WTC11 (cell line): ENCODE measurements around the gene AOX1. TPM values are rescaled to one million over a fixed set of nuclear protein-coding genes. Genes with fewer than 3 reads are reported as not detected.

Experiments
- ATAC-seq: fragments of 200-7000 bp; cut with Tn5 transposase; 2 replicates; pipeline ENCODE4 v1.10.0; 2021; ENCODE audit warnings: mild to moderate bottlenecking, moderate library complexity
- CTCF ChIA-PET: fragments of 300-600 bp; sonication (Branson Sonifier 250); formaldehyde crosslinking; loops from one replicate; lab custom pipeline; 2021; ENCODE audit warnings: antibody characterized with exemption; lab: Charles Lee
- POLR2A ChIA-PET: fragments of 350-600 bp; sonication (Branson Sonifier 250); formaldehyde crosslinking; loops from one replicate; lab custom pipeline; 2021; ENCODE audit warnings: antibody characterized with exemption; lab: Charles Lee
- DNase-seq: peaks from one replicate; pipeline ENCODE4 v3.0.0; 2021; ENCODE audit warnings: low spot score
- H3K27ac Mint-ChIP-seq: 2 replicates; pipeline ENCODE4 v1.8.0; 2021; ENCODE audit warnings: mixed read lengths
- H3K27me3 Mint-ChIP-seq: 2 replicates; pipeline ENCODE4 v1.8.0; 2021; ENCODE audit warnings: low read depth, mild to moderate bottlenecking, moderate library complexity, mixed read lengths
- H3K36me3 Mint-ChIP-seq: 2 replicates; pipeline ENCODE4 v1.8.0; 2021; ENCODE audit warnings: mixed read lengths
- H3K4me1 Mint-ChIP-seq: 2 replicates; pipeline ENCODE4 v1.8.0; 2022; ENCODE audit warnings: mixed read lengths
- H3K4me3 Mint-ChIP-seq: 2 replicates; pipeline ENCODE4 v1.8.0; 2021; ENCODE audit warnings: mild to moderate bottlenecking, moderate library complexity, mixed read lengths
- H3K9me3 Mint-ChIP-seq: 2 replicates; pipeline ENCODE4 v1.8.0; 2021; ENCODE audit warnings: mixed read lengths
- ATF1 ChIP-seq: sonication (generic); formaldehyde crosslinking; IDR thresholded peaks from 2 replicates; pipeline ENCODE4 v1.8.1; 2023; ENCODE audit warnings: mild to moderate bottlenecking, moderate library complexity, missing genetic modification reagents
- EMX1 ChIP-seq: fragments of 250-450 bp; sonication (Bioruptor Pico); IDR thresholded peaks from 2 replicates; pipeline ENCODE4 v1.8.0; 2021; ENCODE audit warnings: mild to moderate bottlenecking
- ETV6 ChIP-seq: sonication (generic); formaldehyde crosslinking; IDR thresholded peaks from 2 replicates; pipeline ENCODE4 v1.8.1; 2022; ENCODE audit warnings: mild to moderate bottlenecking, missing genetic modification reagents
- FOXJ3 ChIP-seq: sonication (generic); formaldehyde crosslinking; IDR thresholded peaks from 2 replicates; pipeline ENCODE4 v1.9.0; 2021; ENCODE audit warnings: missing genetic modification reagents, mild to moderate bottlenecking, borderline replicate concordance
- FOXP1 ChIP-seq: sonication (generic); formaldehyde crosslinking; IDR thresholded peaks from 2 replicates; pipeline ENCODE4 v1.8.0; 2022; ENCODE audit warnings: missing genetic modification reagents, mild to moderate bottlenecking, moderate library complexity, borderline replicate concordance
- GRHL2 ChIP-seq: fragments of 250-450 bp; sonication (Bioruptor Pico); IDR thresholded peaks from 2 replicates; pipeline ENCODE4 v1.8.0; 2022; ENCODE audit warnings: mild to moderate bottlenecking, moderate library complexity; ENCODE audit not compliant: insufficient replicate concordance, severe bottlenecking
- HMGA2 ChIP-seq: fragments of 250-450 bp; sonication (Bioruptor Pico); IDR thresholded peaks from 2 replicates; pipeline ENCODE4 v1.4.0; 2021; ENCODE audit warnings: mild to moderate bottlenecking, moderate library complexity
- JAZF1 ChIP-seq: fragments of 250-450 bp; sonication (Bioruptor Pico); IDR thresholded peaks from 2 replicates; pipeline ENCODE4 v1.9.0; 2021; ENCODE audit warnings: moderate library complexity, mild to moderate bottlenecking, inconsistent platforms
- MXD4 ChIP-seq: fragments of 250-450 bp; sonication (Bioruptor Pico); IDR thresholded peaks from 2 replicates; pipeline ENCODE4 v1.8.0; 2021; ENCODE audit warnings: mild to moderate bottlenecking, moderate library complexity, borderline replicate concordance
- NR2C2 ChIP-seq: sonication (generic); formaldehyde crosslinking; IDR thresholded peaks from 2 replicates; pipeline ENCODE4 v1.8.0; 2022; ENCODE audit warnings: mild to moderate bottlenecking, missing genetic modification reagents
- OVOL2 ChIP-seq: fragments of 250-450 bp; sonication (Bioruptor Pico); IDR thresholded peaks from 2 replicates; pipeline ENCODE4 v1.9.0; 2021; ENCODE audit warnings: mild to moderate bottlenecking, borderline replicate concordance
- RELA ChIP-seq: sonication (generic); formaldehyde crosslinking; IDR thresholded peaks from 2 replicates; pipeline ENCODE4 v1.8.1; 2022; ENCODE audit warnings: missing genetic modification reagents, mild to moderate bottlenecking, borderline replicate concordance
- SMAD3 ChIP-seq: sonication (generic); formaldehyde crosslinking; IDR thresholded peaks from 2 replicates; pipeline ENCODE4 v1.8.0; 2022; ENCODE audit warnings: missing genetic modification reagents, mild to moderate bottlenecking, borderline replicate concordance
- SMAD4 ChIP-seq: sonication (generic); formaldehyde crosslinking; IDR thresholded peaks from 2 replicates; pipeline ENCODE4 v1.8.0; 2022; ENCODE audit warnings: mild to moderate bottlenecking, missing genetic modification reagents
- TEAD4 ChIP-seq: sonication (generic); formaldehyde crosslinking; IDR thresholded peaks from 2 replicates; pipeline ENCODE4 v1.8.0; 2022; ENCODE audit warnings: mild to moderate bottlenecking, missing genetic modification reagents
- ZNF121 ChIP-seq: sonication (generic); formaldehyde crosslinking; IDR thresholded peaks from 2 replicates; pipeline ENCODE4 v1.8.0; 2023; ENCODE audit warnings: missing genetic modification reagents
- ZNF219 ChIP-seq: sonication (generic); formaldehyde crosslinking; IDR thresholded peaks from 2 replicates; pipeline ENCODE4 v1.8.0; 2023; ENCODE audit warnings: missing genetic modification reagents, mild to moderate bottlenecking, borderline replicate concordance
- ZNF232 ChIP-seq: sonication (generic); formaldehyde crosslinking; IDR thresholded peaks from 2 replicates; pipeline ENCODE4 v1.8.0; 2022; ENCODE audit warnings: mild to moderate bottlenecking, missing genetic modification reagents
- total RNA-seq: library from RNA; stranded (reverse); gene quantifications from 3 replicates; pipeline ENCODE4 v1.2.3, GENCODE V29; 2021
- TF ChIP-seq, protein P1 (sequence below): sonication (generic); formaldehyde crosslinking; IDR thresholded peaks from 2 replicates; pipeline ENCODE4 v1.8.1; 2022; ENCODE audit warnings: low read depth, missing genetic modification reagents, borderline replicate concordance
- TF ChIP-seq, protein P2 (sequence below): fragments of 250-450 bp; sonication (Bioruptor Pico); IDR thresholded peaks from 2 replicates; pipeline ENCODE4 v1.9.0; 2021; ENCODE audit warnings: mild to moderate bottlenecking
- TF ChIP-seq, protein P3 (sequence below): sonication (generic); formaldehyde crosslinking; IDR thresholded peaks from 2 replicates; pipeline ENCODE4 v1.8.0; 2022; ENCODE audit warnings: mild to moderate bottlenecking, missing genetic modification reagents
- TF ChIP-seq, protein P4 (sequence below): sonication (generic); formaldehyde crosslinking; IDR thresholded peaks from 2 replicates; pipeline ENCODE4 v1.8.1; 2022; ENCODE audit warnings: mild to moderate bottlenecking, moderate library complexity, missing genetic modification reagents
- TF ChIP-seq, protein P5 (sequence below): sonication (generic); formaldehyde crosslinking; conservative IDR thresholded peaks from 2 replicates; pipeline ENCODE4 v1.8.1; 2022; ENCODE audit warnings: mild to moderate bottlenecking, missing genetic modification reagents
- TF ChIP-seq, protein P6 (sequence below): fragments of 250-450 bp; sonication (Bioruptor Pico); IDR thresholded peaks from 2 replicates; pipeline ENCODE4 v1.9.0; 2021; ENCODE audit warnings: mild to moderate bottlenecking, borderline replicate concordance
- TF ChIP-seq, protein P7 (sequence below): fragments of 250-450 bp; sonication (Bioruptor Pico); IDR thresholded peaks from 2 replicates; pipeline ENCODE4 v1.9.0; 2021; ENCODE audit warnings: moderate library complexity, mild to moderate bottlenecking, inconsistent platforms, borderline replicate concordance

AOX1 gene
- total RNA-seq, 1 experiment from 2014 or later, result 4.8 TPM

- Mint-ChIP-seq H3K4me3 (no peak overlapping the region), H3K27me3 (no peaks in the 10 kb centered on the region), H3K36me3 (no peaks in the 10 kb centered on the region), H3K9me3 (no peaks in the 10 kb centered on the region), H3K27ac (no peak overlapping the region), H3K4me1 (no peaks in the 10 kb centered on the region)
- TF ChIP-seq FOXJ3 (CRISPR knock-in tag), result no peak
- TF ChIP-seq, protein P1, sequence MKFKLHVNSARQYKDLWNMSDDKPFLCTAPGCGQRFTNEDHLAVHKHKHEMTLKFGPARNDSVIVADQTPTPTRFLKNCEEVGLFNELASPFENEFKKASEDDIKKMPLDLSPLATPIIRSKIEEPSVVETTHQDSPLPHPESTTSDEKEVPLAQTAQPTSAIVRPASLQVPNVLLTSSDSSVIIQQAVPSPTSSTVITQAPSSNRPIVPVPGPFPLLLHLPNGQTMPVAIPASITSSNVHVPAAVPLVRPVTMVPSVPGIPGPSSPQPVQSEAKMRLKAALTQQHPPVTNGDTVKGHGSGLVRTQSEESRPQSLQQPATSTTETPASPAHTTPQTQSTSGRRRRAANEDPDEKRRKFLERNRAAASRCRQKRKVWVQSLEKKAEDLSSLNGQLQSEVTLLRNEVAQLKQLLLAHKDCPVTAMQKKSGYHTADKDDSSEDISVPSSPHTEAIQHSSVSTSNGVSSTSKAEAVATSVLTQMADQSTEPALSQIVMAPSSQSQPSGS (CRISPR knock-in tag), result no peak
- TF ChIP-seq HMGA2 (CRISPR knock-in tag), result no peak
- TF ChIP-seq RELA (CRISPR knock-in tag), result no peak
- TF ChIP-seq SMAD3 (CRISPR knock-in tag), result no peak
- no peak for TF ChIP-seq ZNF121 (CRISPR knock-in tag)
- TF ChIP-seq SMAD4 (CRISPR knock-in tag), result no peak
- TF ChIP-seq, protein P2, sequence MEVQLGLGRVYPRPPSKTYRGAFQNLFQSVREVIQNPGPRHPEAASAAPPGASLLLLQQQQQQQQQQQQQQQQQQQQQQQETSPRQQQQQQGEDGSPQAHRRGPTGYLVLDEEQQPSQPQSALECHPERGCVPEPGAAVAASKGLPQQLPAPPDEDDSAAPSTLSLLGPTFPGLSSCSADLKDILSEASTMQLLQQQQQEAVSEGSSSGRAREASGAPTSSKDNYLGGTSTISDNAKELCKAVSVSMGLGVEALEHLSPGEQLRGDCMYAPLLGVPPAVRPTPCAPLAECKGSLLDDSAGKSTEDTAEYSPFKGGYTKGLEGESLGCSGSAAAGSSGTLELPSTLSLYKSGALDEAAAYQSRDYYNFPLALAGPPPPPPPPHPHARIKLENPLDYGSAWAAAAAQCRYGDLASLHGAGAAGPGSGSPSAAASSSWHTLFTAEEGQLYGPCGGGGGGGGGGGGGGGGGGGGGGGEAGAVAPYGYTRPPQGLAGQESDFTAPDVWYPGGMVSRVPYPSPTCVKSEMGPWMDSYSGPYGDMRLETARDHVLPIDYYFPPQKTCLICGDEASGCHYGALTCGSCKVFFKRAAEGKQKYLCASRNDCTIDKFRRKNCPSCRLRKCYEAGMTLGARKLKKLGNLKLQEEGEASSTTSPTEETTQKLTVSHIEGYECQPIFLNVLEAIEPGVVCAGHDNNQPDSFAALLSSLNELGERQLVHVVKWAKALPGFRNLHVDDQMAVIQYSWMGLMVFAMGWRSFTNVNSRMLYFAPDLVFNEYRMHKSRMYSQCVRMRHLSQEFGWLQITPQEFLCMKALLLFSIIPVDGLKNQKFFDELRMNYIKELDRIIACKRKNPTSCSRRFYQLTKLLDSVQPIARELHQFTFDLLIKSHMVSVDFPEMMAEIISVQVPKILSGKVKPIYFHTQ (CRISPR knock-in tag), result no peak
- TF ChIP-seq GRHL2, result no peak
- TF ChIP-seq EMX1 (CRISPR knock-in tag), result no peak
- TF ChIP-seq ZNF219 (CRISPR knock-in tag), result no peak
- TF ChIP-seq, protein P3, sequence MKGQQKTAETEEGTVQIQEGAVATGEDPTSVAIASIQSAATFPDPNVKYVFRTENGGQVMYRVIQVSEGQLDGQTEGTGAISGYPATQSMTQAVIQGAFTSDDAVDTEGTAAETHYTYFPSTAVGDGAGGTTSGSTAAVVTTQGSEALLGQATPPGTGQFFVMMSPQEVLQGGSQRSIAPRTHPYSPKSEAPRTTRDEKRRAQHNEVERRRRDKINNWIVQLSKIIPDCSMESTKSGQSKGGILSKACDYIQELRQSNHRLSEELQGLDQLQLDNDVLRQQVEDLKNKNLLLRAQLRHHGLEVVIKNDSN (CRISPR knock-in tag), result no peak
- TF ChIP-seq MXD4 (CRISPR knock-in tag), result no peak
- no peak for TF ChIP-seq ATF1 (CRISPR knock-in tag)
- TF ChIP-seq, protein P4, sequence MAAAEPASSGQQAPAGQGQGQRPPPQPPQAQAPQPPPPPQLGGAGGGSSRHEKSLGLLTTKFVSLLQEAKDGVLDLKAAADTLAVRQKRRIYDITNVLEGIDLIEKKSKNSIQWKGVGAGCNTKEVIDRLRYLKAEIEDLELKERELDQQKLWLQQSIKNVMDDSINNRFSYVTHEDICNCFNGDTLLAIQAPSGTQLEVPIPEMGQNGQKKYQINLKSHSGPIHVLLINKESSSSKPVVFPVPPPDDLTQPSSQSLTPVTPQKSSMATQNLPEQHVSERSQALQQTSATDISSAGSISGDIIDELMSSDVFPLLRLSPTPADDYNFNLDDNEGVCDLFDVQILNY (CRISPR knock-in tag), result no peak
- no peak for TF ChIP-seq JAZF1 (CRISPR knock-in tag)
- TF ChIP-seq, protein P5, sequence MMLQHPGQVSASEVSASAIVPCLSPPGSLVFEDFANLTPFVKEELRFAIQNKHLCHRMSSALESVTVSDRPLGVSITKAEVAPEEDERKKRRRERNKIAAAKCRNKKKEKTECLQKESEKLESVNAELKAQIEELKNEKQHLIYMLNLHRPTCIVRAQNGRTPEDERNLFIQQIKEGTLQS, result no peak
- ATAC-seq (no peak), DNase-seq (no peak)
- ChIA-PET CTCF (no interaction called here), POLR2A (no interaction called here)
Observed at GRCh38 chr2:200661477-200661876, 75.7 kb downstream of the AOX1 start.

DNA sequence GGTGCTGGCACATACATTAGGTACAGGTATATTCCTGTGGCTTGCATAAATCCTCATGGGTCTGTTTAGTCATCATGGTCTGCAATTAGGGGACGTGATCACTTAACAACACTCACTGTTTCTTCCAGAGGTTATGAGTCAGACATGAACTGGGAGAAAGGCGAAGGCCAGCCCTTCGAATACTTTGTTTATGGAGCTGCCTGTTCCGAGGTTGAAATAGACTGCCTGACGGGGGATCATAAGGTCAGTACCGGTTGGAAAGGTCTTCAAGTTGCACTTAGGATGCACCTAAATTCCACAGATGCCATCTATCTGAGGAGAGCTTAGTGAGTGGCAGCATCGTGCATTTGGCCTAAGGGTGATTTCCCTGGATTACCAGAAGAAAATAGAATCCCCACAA lies 76.9 kb downstream of the AOX1 start:
- no peak for DNase-seq
- H3K36me3 Mint-ChIP-seq, result no peaks in the 10 kb centered on the region
- no peak overlapping the region for H3K4me3 Mint-ChIP-seq
- ATAC-seq, result no peak
- H3K27me3 Mint-ChIP-seq, result no peaks in the 10 kb centered on the region
- no peaks in the 10 kb centered on the region for H3K4me1 Mint-ChIP-seq
- no peaks in the 10 kb centered on the region for H3K9me3 Mint-ChIP-seq
- POLR2A ChIA-PET, result no interaction called here
- no peak overlapping the region for H3K27ac Mint-ChIP-seq
- CTCF ChIA-PET, result no interaction called here
- no peak for TF ChIP-seq FOXP1 (CRISPR knock-in tag)
- TF ChIP-seq, protein P4 (CRISPR knock-in tag), result no peak
- TF ChIP-seq, protein P6, sequence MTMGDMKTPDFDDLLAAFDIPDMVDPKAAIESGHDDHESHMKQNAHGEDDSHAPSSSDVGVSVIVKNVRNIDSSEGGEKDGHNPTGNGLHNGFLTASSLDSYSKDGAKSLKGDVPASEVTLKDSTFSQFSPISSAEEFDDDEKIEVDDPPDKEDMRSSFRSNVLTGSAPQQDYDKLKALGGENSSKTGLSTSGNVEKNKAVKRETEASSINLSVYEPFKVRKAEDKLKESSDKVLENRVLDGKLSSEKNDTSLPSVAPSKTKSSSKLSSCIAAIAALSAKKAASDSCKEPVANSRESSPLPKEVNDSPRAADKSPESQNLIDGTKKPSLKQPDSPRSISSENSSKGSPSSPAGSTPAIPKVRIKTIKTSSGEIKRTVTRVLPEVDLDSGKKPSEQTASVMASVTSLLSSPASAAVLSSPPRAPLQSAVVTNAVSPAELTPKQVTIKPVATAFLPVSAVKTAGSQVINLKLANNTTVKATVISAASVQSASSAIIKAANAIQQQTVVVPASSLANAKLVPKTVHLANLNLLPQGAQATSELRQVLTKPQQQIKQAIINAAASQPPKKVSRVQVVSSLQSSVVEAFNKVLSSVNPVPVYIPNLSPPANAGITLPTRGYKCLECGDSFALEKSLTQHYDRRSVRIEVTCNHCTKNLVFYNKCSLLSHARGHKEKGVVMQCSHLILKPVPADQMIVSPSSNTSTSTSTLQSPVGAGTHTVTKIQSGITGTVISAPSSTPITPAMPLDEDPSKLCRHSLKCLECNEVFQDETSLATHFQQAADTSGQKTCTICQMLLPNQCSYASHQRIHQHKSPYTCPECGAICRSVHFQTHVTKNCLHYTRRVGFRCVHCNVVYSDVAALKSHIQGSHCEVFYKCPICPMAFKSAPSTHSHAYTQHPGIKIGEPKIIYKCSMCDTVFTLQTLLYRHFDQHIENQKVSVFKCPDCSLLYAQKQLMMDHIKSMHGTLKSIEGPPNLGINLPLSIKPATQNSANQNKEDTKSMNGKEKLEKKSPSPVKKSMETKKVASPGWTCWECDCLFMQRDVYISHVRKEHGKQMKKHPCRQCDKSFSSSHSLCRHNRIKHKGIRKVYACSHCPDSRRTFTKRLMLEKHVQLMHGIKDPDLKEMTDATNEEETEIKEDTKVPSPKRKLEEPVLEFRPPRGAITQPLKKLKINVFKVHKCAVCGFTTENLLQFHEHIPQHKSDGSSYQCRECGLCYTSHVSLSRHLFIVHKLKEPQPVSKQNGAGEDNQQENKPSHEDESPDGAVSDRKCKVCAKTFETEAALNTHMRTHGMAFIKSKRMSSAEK (CRISPR knock-in tag), result no peak
- TF ChIP-seq NR2C2 (CRISPR knock-in tag), result no peak
- TF ChIP-seq MXD4 (CRISPR knock-in tag), result no peak
- TF ChIP-seq TEAD4, result no peak
- no peak for TF ChIP-seq ZNF232
- no peak for TF ChIP-seq ETV6
- TF ChIP-seq, protein P7, sequence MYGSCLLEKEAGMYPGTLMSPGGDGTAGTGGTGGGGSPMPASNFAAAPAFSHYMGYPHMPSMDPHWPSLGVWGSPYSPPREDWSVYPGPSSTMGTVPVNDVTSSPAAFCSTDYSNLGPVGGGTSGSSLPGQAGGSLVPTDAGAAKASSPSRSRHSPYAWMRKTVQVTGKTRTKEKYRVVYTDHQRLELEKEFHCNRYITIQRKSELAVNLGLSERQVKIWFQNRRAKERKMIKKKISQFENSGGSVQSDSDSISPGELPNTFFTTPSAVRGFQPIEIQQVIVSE (CRISPR knock-in tag), result no peak
- no peak for TF ChIP-seq OVOL2 (CRISPR knock-in tag)
